Measurements from ENCODE around the gene SLC9A9.

SLC9A9 gene

GRCh38 chr3:143464850-143465249 is 383.4 kb downstream of the SLC9A9 start:
- no peak overlapping the region for H3K4me3 ChIP-seq (ENCODE audit: low read depth, low read length)
- TF ChIP-seq MAX (IDR thresholded peaks at IDR 0.05; ENCODE audit: low read depth, low read length) (no peak), POLR2A (IDR thresholded peaks at IDR 0.05; ENCODE audit: extremely low read depth, insufficient read length) (no peak), MYC (IDR thresholded peaks at IDR 0.05; ENCODE audit: low read depth, low read length) (no peak)
- TF ChIP-seq, protein P1, sequence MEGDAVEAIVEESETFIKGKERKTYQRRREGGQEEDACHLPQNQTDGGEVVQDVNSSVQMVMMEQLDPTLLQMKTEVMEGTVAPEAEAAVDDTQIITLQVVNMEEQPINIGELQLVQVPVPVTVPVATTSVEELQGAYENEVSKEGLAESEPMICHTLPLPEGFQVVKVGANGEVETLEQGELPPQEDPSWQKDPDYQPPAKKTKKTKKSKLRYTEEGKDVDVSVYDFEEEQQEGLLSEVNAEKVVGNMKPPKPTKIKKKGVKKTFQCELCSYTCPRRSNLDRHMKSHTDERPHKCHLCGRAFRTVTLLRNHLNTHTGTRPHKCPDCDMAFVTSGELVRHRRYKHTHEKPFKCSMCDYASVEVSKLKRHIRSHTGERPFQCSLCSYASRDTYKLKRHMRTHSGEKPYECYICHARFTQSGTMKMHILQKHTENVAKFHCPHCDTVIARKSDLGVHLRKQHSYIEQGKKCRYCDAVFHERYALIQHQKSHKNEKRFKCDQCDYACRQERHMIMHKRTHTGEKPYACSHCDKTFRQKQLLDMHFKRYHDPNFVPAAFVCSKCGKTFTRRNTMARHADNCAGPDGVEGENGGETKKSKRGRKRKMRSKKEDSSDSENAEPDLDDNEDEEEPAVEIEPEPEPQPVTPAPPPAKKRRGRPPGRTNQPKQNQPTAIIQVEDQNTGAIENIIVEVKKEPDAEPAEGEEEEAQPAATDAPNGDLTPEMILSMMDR (IDR thresholded peaks at IDR 0.05; ENCODE audit: low read depth, low read length) = no peak
- no peak for DNase-seq (ENCODE audit: low read depth)

DNA sequence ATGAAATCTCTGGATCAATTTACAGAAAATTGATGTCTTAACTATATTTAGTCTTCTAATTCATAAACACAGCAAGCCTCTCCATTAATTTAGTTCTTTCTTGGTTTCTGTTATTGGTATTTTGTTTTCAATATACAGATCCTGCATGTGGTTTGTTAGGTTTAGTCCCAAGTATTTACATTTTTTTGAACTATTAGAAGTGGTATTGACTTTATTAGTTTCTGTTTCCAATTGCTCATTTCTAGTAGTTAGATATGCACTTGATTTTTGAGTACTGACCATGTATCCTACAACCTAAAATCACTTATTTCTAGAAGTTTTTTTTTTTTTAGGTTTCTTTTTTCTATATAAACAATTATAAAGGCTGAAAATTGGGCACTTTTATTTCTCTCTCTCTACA is 392.8 kb downstream of the SLC9A9 start:
- TF ChIP-seq MAX (IDR thresholded peaks at IDR 0.05; ENCODE audit: low read depth, low read length) (no peak), POLR2A (IDR thresholded peaks at IDR 0.05; ENCODE audit: extremely low read depth, insufficient read length) (no peak), MYC (IDR thresholded peaks at IDR 0.05; ENCODE audit: low read depth, low read length) (no peak)
- TF ChIP-seq, protein P1 (IDR thresholded peaks at IDR 0.05; ENCODE audit: low read depth, low read length) = no peak
- no peak for DNase-seq (ENCODE audit: low read depth)
- H3K4me3 ChIP-seq (ENCODE audit: low read depth, low read length) = no peak overlapping the region

- no peak for TF ChIP-seq MYC (IDR thresholded peaks at IDR 0.05; ENCODE audit: low read depth, low read length)
- no peak for TF ChIP-seq POLR2A (IDR thresholded peaks at IDR 0.05; ENCODE audit: extremely low read depth, insufficient read length)
- no peak for TF ChIP-seq MAX (IDR thresholded peaks at IDR 0.05; ENCODE audit: low read depth, low read length)
- TF ChIP-seq, protein P1 (IDR thresholded peaks at IDR 0.05; ENCODE audit: low read depth, low read length) = no peak
- no peak for DNase-seq (ENCODE audit: low read depth)
- no peak overlapping the region for H3K4me3 ChIP-seq (ENCODE audit: low read depth, low read length)
Observed at GRCh38 chr3:143450632-143451031, 397.6 kb downstream of the SLC9A9 start.

DNA sequence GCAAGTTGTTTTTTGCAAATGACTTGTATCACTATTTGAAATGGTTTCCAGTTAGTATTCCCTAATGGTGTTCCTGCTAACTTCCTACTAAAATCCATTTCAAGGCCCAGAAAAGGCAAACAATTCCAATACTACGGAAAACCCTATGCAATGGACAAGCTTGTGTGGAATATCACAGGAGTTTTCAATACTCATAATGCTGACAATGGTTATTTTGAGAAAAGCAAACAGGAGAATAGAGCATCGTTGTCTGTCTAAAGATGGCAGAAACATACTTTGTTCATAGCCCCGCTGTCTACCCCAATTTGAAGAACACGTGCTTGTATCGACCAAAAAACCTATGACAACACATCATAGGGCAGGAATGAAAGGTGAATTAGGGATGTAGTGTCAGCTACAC is 400.8 kb downstream of the SLC9A9 start:
- no peak for TF ChIP-seq MYC (IDR thresholded peaks at IDR 0.05; ENCODE audit: low read depth, low read length)
- no peak for TF ChIP-seq POLR2A (IDR thresholded peaks at IDR 0.05; ENCODE audit: extremely low read depth, insufficient read length)
- TF ChIP-seq, protein P1 (IDR thresholded peaks at IDR 0.05; ENCODE audit: low read depth, low read length) = no peak
- no peak for TF ChIP-seq MAX (IDR thresholded peaks at IDR 0.05; ENCODE audit: low read depth, low read length)
- H3K4me3 ChIP-seq (ENCODE audit: low read depth, low read length) = no peak overlapping the region
- DNase-seq (ENCODE audit: low read depth) = no peak

- TF ChIP-seq, protein P1 (IDR thresholded peaks at IDR 0.05; ENCODE audit: low read depth, low read length) = no peak
- TF ChIP-seq MAX (IDR thresholded peaks at IDR 0.05; ENCODE audit: low read depth, low read length) (no peak), POLR2A (IDR thresholded peaks at IDR 0.05; ENCODE audit: extremely low read depth, insufficient read length) (no peak), MYC (IDR thresholded peaks at IDR 0.05; ENCODE audit: low read depth, low read length) (no peak)
- no peak for DNase-seq (ENCODE audit: low read depth)
- H3K4me3 ChIP-seq (ENCODE audit: low read depth, low read length) = no peak overlapping the region
Observed at GRCh38 chr3:143445118-143445517, 403.1 kb downstream of the SLC9A9 start.

All from NB4 (cell line).